HepG2 (cell line): ENCODE data around the gene SLC6A9. TPM values are rescaled to one million over a fixed set of nuclear protein-coding genes. Genes with fewer than 3 reads are reported as not detected.

ENCODE experiments used
- ATAC-seq: fragments of 200-7000 bp; cut with Tn5 transposase; 3 replicates; pipeline ENCODE4 v1.9.1; 2020; ENCODE audit warnings: mild to moderate bottlenecking, moderate library complexity
- BruUV-seq: library from RNA; stranded (reverse); fragments of 400-500 nt; replicated peaks from 2 replicates; lab custom pipeline; 2021; lab: Mats Ljungman, UMichigan
- CTCF ChIA-PET: fragments of 300-600 bp; formaldehyde crosslinking; extraction: SDS; loops from one replicate; lab custom pipeline; 2021; ENCODE audit warnings: low total read pairs, inconsistent platforms, low intra/inter-chr PET ratio; lab: Yijun Ruan, JAX
- POLR2A ChIA-PET: fragments of 350-600 bp; sonication (Branson Sonifier 250); formaldehyde crosslinking; loops from one replicate; lab custom pipeline; 2020; ENCODE audit warnings: antibody characterized with exemption, inconsistent platforms; lab: Yijun Ruan, JAX
- DNase-seq: peaks from one replicate; pipeline ENCODE4 v3.0.0-alpha.2; 2015; ENCODE audit warnings: low spot score
- FAIRE-seq: peaks from 3 replicates; lab custom pipeline; 2011; peaks lifted over from hg19 to GRCh38; lab: Jason Lieb, UNC
- H2AFZ ChIP-seq: one replicate; pipeline ENCODE4 v1.6.1; 2011; ENCODE audit warnings: low read length, inconsistent platforms
- H3K27ac ChIP-seq: fragments of 300-600 bp; 3 replicates; pipeline ENCODE4 v1.8.0; 2011; ENCODE audit warnings: mixed run types, mild to moderate bottlenecking, mixed read lengths, low read length, inconsistent platforms; ENCODE audit not compliant: insufficient read depth; ENCODE audit errors: extremely low read length
- H3K27me3 ChIP-seq, 2 experiments: fragments of 200-600 bp in 1 of 2; 2 replicates in 1 of 2; 3 replicates in 1 of 2; pipeline versions ENCODE4 v1.6.0 to v1.8.0; 2011; ENCODE audit warnings: low read length in 2 of 2, mild to moderate bottlenecking in 2 of 2, moderate library complexity in 2 of 2, inconsistent platforms in 1 of 2; ENCODE audit not compliant: insufficient read depth in 2 of 2, control insufficient read depth in 1 of 2
- H3K36me3 ChIP-seq, 2 experiments: fragments of 200-600 bp in 1 of 2; replicated peaks in 1 of 2; 2 replicates in 1 of 2; 3 replicates in 1 of 2; pipeline versions ENCODE4 v1.5.1 to v1.8.0; 2011; ENCODE audit warnings: low read length in 2 of 2, inconsistent platforms in 1 of 2; ENCODE audit not compliant: insufficient read depth in 2 of 2, control insufficient read depth in 1 of 2
- H3K4me1 ChIP-seq: 2 replicates; pipeline ENCODE4 v1.5.1; 2012; ENCODE audit warnings: low read length, inconsistent platforms; ENCODE audit not compliant: insufficient read depth
- H3K4me2 ChIP-seq: 2 replicates; pipeline ENCODE4 v1.6.0; 2011; ENCODE audit warnings: low read depth, low read length, inconsistent platforms
- H3K4me3 ChIP-seq, 3 experiments: fragments of 200-600 bp in 1 of 3; sonication (generic), shearing (Covaris generic) in 1 of 3; replicated peaks in 1 of 3; 2 replicates each; pipeline ENCODE4 v1.5.1; 2011 to 2016; ENCODE audit warnings: low read length in 3 of 3, inconsistent platforms in 2 of 3, low read depth in 2 of 3, mild to moderate bottlenecking in 2 of 3, control low read depth in 1 of 3, mixed read lengths in 1 of 3; ENCODE audit not compliant: insufficient read depth in 1 of 3
- H3K79me2 ChIP-seq: one replicate; pipeline ENCODE4 v1.6.1; 2011; ENCODE audit warnings: low read length, inconsistent platforms; ENCODE audit not compliant: insufficient read depth
- H3K9ac ChIP-seq: 2 replicates; pipeline ENCODE4 v1.6.0; 2011; ENCODE audit warnings: mild to moderate bottlenecking, low read depth, low read length, inconsistent platforms; ENCODE audit not compliant: insufficient read depth
- H3K9me3 ChIP-seq: 2 replicates; pipeline ENCODE4 v1.5.1; 2012; ENCODE audit warnings: mild to moderate bottlenecking, low read length
- H4K20me1 ChIP-seq: 2 replicates; pipeline ENCODE4 v1.6.0; 2011; ENCODE audit warnings: inconsistent platforms, mild to moderate bottlenecking, low read length, moderate library complexity; ENCODE audit not compliant: insufficient read depth
- ATRX ChIP-seq: sonication (generic); formaldehyde crosslinking; IDR thresholded peaks from 2 replicates; pipeline ENCODE4 v1.4.0; 2020; ENCODE audit warnings: missing genetic modification reagents, borderline replicate concordance
- HES4 ChIP-seq: sonication (generic); formaldehyde crosslinking; IDR thresholded peaks from 2 replicates; pipeline ENCODE4 v1.9.0; 2021; ENCODE audit warnings: mild to moderate bottlenecking, missing genetic modification reagents, borderline replicate concordance
- MBD4 ChIP-seq: IDR thresholded peaks from 2 replicates; pipeline ENCODE4 v1.6.1; 2012; ENCODE audit warnings: low read length, inconsistent platforms, borderline replicate concordance
- MYNN ChIP-seq: sonication (generic); formaldehyde crosslinking; IDR thresholded peaks from 2 replicates; pipeline ENCODE4 v1.4.0; 2020; ENCODE audit warnings: mild to moderate bottlenecking, low read depth, missing genetic modification reagents
- MZF1 ChIP-seq: sonication (generic); formaldehyde crosslinking; IDR thresholded peaks from 2 replicates; pipeline ENCODE4 v1.8.1; 2023; ENCODE audit warnings: mild to moderate bottlenecking, missing genetic modification reagents, borderline replicate concordance
- NPAS2 ChIP-seq: sonication (generic); formaldehyde crosslinking; IDR thresholded peaks from 2 replicates; pipeline ENCODE4 v1.8.0; 2022; ENCODE audit warnings: mild to moderate bottlenecking, missing genetic modification reagents, borderline replicate concordance
- TEAD2 ChIP-seq: sonication (generic); formaldehyde crosslinking; IDR thresholded peaks from 2 replicates; pipeline ENCODE4 v1.9.0; 2021; ENCODE audit warnings: missing genetic modification reagents
- TFDP2 ChIP-seq: sonication (generic); formaldehyde crosslinking; IDR thresholded peaks from 2 replicates; pipeline ENCODE4 v1.4.0; 2020; ENCODE audit warnings: missing genetic modification reagents
- ZBTB21 ChIP-seq: sonication (generic); formaldehyde crosslinking; IDR thresholded peaks from 2 replicates; pipeline ENCODE4 v1.4.0; 2020; ENCODE audit warnings: missing genetic modification reagents
- ZMYM2 ChIP-seq: sonication (generic); formaldehyde crosslinking; IDR thresholded peaks from 2 replicates; pipeline ENCODE4 v1.8.0; 2022; ENCODE audit warnings: mild to moderate bottlenecking, missing genetic modification reagents
- ZNF143 ChIP-seq: sonication (generic); formaldehyde crosslinking; IDR thresholded peaks from 2 replicates; pipeline ENCODE4 v1.4.0; 2020; ENCODE audit warnings: missing genetic modification reagents
- ZNF530 ChIP-seq: sonication (generic); formaldehyde crosslinking; IDR thresholded peaks from 2 replicates; pipeline ENCODE4 v1.5.0; 2020; ENCODE audit warnings: low read depth, mild to moderate bottlenecking, missing genetic modification reagents
- WGBS: methylation state at CpG from one replicate; pipeline ENCODE4 v1.1.6; 2017; ENCODE audit warnings: low lambda C conversion rate; 5-methylcytosine and 5-hydroxymethylcytosine counted together
- in situ Hi-C: cut with HindIII; loops from 2 replicates; pipeline ENCODE4 v1.10.0; 2017; ENCODE audit warnings: low pct_unique_long_range_greater_than_20kb; ENCODE audit not compliant: extremely low pct_ligation_motif_present
- intact Hi-C: fragments of 100-400 bp; cut with micrococcal nuclease; formaldehyde crosslinking; loops from one replicate; pipeline ENCODE4 v1.10.0; 2022; ENCODE audit not compliant: unreplicated experiment
- polyA plus RNA-seq, 8 experiments: library from polyadenylated mRNA; depleted of rRNA in 3 of 8; stranded (reverse) in 7 of 8; unstranded in 1 of 8; fragments of >200 nt; fragmentation: Illumina TruSeq in 4 of 8; extraction: Trizol in 4 of 8; gene quantifications; 2 replicates each; pipeline versions ENCODE4 v1.2.1 to v1.2.3, GENCODE V29; 2011 to 2016; ENCODE audit warnings: low read depth in 4 of 8, missing spikeins in 1 of 8, mixed read lengths in 1 of 8; ENCODE audit not compliant: insufficient read depth in 1 of 8
- total RNA-seq, 5 experiments: library from RNA; depleted of rRNA; stranded (reverse); fragments of >200 nt; fragmentation: Illumina TruSeq; extraction: Trizol; gene quantifications; 2 replicates each; pipeline ENCODE4 v1.2.3, GENCODE V29; 2016; ENCODE audit warnings: low read depth in 1 of 5
- TF ChIP-seq, protein P1 (sequence below): sonication (generic); formaldehyde crosslinking; IDR thresholded peaks from 2 replicates; pipeline ENCODE4 v1.5.0; 2020; ENCODE audit warnings: missing genetic modification reagents, mild to moderate bottlenecking, borderline replicate concordance
- TF ChIP-seq, protein P2 (sequence below): sonication (generic); formaldehyde crosslinking; IDR thresholded peaks from 2 replicates; pipeline ENCODE4 v1.4.0; 2020; ENCODE audit warnings: missing genetic modification reagents; ENCODE audit errors: not compliant biosample characterization
- TF ChIP-seq, protein P3 (sequence below): sonication (generic); formaldehyde crosslinking; conservative IDR thresholded peaks from 2 replicates; pipeline ENCODE4 v1.4.0; 2020; ENCODE audit warnings: missing genetic modification reagents
- TF ChIP-seq, protein P4 (sequence below): sonication (generic); formaldehyde crosslinking; conservative IDR thresholded peaks from 2 replicates; pipeline ENCODE4 v1.8.1; 2023; ENCODE audit warnings: missing genetic modification reagents
- TF ChIP-seq, protein P5 (sequence below): sonication (generic); formaldehyde crosslinking; IDR thresholded peaks from 2 replicates; pipeline ENCODE4 v1.8.1; 2022; ENCODE audit warnings: low read depth, mild to moderate bottlenecking, missing genetic modification reagents

SLC6A9 gene
- total and polyA plus RNA-seq, 2 of the 13 experiments (the other 11 are each of a cell fraction or from before 2014, with no cell fraction given), result 8.5 to 9.9 TPM

- no peaks in the 10 kb centered on the region for H3K4me1 ChIP-seq
- ChIA-PET POLR2A (no interaction called here), CTCF (no interaction called here)
- intact Hi-C loops (no loop called here), in situ Hi-C loops (no loop called here)
- BruUV-seq, result no TSS peak
- TF ChIP-seq, protein P1, sequence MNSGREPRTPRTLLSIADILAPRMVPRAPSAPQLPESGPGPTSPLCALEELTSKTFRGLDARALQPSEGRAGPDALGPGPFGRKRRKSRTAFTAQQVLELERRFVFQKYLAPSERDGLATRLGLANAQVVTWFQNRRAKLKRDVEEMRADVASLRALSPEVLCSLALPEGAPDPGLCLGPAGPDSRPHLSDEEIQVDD (CRISPR knock-in tag), result no peak
- TF ChIP-seq, protein P2, sequence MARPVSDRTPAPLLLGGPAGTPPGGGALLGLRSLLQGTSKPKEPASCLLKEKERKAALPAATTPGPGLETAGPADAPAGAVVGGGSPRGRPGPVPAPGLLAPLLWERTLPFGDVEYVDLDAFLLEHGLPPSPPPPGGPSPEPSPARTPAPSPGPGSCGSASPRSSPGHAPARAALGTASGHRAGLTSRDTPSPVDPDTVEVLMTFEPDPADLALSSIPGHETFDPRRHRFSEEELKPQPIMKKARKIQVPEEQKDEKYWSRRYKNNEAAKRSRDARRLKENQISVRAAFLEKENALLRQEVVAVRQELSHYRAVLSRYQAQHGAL (CRISPR knock-in tag), result no peak
- TF ChIP-seq, protein P3, sequence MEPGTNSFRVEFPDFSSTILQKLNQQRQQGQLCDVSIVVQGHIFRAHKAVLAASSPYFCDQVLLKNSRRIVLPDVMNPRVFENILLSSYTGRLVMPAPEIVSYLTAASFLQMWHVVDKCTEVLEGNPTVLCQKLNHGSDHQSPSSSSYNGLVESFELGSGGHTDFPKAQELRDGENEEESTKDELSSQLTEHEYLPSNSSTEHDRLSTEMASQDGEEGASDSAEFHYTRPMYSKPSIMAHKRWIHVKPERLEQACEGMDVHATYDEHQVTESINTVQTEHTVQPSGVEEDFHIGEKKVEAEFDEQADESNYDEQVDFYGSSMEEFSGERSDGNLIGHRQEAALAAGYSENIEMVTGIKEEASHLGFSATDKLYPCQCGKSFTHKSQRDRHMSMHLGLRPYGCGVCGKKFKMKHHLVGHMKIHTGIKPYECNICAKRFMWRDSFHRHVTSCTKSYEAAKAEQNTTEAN, result no peak
- TF ChIP-seq, protein P4, sequence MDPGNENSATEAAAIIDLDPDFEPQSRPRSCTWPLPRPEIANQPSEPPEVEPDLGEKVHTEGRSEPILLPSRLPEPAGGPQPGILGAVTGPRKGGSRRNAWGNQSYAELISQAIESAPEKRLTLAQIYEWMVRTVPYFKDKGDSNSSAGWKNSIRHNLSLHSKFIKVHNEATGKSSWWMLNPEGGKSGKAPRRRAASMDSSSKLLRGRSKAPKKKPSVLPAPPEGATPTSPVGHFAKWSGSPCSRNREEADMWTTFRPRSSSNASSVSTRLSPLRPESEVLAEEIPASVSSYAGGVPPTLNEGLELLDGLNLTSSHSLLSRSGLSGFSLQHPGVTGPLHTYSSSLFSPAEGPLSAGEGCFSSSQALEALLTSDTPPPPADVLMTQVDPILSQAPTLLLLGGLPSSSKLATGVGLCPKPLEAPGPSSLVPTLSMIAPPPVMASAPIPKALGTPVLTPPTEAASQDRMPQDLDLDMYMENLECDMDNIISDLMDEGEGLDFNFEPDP (CRISPR knock-in tag), result no peak
- TF ChIP-seq, protein P5, sequence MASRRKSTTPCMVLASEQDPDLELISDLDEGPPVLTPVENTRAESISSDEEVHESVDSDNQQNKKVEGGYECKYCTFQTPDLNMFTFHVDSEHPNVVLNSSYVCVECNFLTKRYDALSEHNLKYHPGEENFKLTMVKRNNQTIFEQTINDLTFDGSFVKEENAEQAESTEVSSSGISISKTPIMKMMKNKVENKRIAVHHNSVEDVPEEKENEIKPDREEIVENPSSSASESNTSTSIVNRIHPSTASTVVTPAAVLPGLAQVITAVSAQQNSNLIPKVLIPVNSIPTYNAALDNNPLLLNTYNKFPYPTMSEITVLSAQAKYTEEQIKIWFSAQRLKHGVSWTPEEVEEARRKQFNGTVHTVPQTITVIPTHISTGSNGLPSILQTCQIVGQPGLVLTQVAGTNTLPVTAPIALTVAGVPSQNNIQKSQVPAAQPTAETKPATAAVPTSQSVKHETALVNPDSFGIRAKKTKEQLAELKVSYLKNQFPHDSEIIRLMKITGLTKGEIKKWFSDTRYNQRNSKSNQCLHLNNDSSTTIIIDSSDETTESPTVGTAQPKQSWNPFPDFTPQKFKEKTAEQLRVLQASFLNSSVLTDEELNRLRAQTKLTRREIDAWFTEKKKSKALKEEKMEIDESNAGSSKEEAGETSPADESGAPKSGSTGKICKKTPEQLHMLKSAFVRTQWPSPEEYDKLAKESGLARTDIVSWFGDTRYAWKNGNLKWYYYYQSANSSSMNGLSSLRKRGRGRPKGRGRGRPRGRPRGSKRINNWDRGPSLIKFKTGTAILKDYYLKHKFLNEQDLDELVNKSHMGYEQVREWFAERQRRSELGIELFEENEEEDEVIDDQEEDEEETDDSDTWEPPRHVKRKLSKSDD (CRISPR knock-in tag), result no peak
- TF ChIP-seq TFDP2 (CRISPR knock-in tag), result no peak
- TF ChIP-seq ATRX (CRISPR knock-in tag), result no peak
- no peak for TF ChIP-seq MYNN (CRISPR knock-in tag)
- no peak for TF ChIP-seq ZMYM2 (CRISPR knock-in tag)
- no peak for TF ChIP-seq HES4 (CRISPR knock-in tag)
- TF ChIP-seq ZBTB21 (CRISPR knock-in tag), result no peak
- TF ChIP-seq MZF1 (CRISPR knock-in tag), result no peak
- TF ChIP-seq MBD4, result no peak
- TF ChIP-seq ZNF143, result no peak
- TF ChIP-seq NPAS2 (CRISPR knock-in tag), result no peak
- TF ChIP-seq ZNF530 (CRISPR knock-in tag), result no peak
- no peak for TF ChIP-seq TEAD2 (CRISPR knock-in tag)
- WGBS, result 95% methylated on average over 5 of the region's 8 CpGs
- no peak for DNase-seq
- H3K27ac ChIP-seq, result no peak overlapping the region
- no peak overlapping the region for H2AFZ ChIP-seq
- H3K36me3 ChIP-seq, result peaks cover 7 to 25% of the 10 kb centered on the region in 2 experiments; a peak in 4 of 5 replicates
- no peaks in the 10 kb centered on the region for H3K27me3 ChIP-seq
- H4K20me1 ChIP-seq, result no peaks in the 10 kb centered on the region
- H3K79me2 ChIP-seq, result no peaks in the 10 kb centered on the region
- H3K4me2 ChIP-seq, result no peak overlapping the region
- ATAC-seq, result no peak
- H3K9me3 ChIP-seq, result no peaks in the 10 kb centered on the region
- FAIRE-seq, result no peak
- H3K9ac ChIP-seq, result no peak overlapping the region
- no peak overlapping the region for H3K4me3 ChIP-seq
Observed at GRCh38 chr1:43960798-43961197, 70.5 kb downstream of the SLC6A9 start.
